Ishikawa (cell line): Measurements from ENCODE around the gene SHQ1.

Experiments used
- CEBPB ChIP-seq: IDR thresholded peaks from 2 replicates; pipeline ENCODE4 v1.6.1; 2012
- CREB1 ChIP-seq: IDR thresholded peaks from 2 replicates; pipeline ENCODE4 v1.6.1; 2012; ENCODE audit warnings: low read depth
- EGR1 ChIP-seq: IDR thresholded peaks from 2 replicates; pipeline ENCODE4 v1.6.1; 2012
- EP300 ChIP-seq: IDR thresholded peaks from 2 replicates; pipeline ENCODE4 v1.6.1; 2012; ENCODE audit warnings: borderline replicate concordance
- FOXM1 ChIP-seq: IDR thresholded peaks from 2 replicates; pipeline ENCODE4 v1.6.1; 2012; ENCODE audit warnings: low read depth, borderline replicate concordance
- MAX ChIP-seq: IDR thresholded peaks from 2 replicates; pipeline ENCODE4 v1.6.1; 2012
- NFIC ChIP-seq: IDR thresholded peaks from 2 replicates; pipeline ENCODE4 v1.6.1; 2012
- RAD21 ChIP-seq: IDR thresholded peaks from 2 replicates; pipeline ENCODE4 v1.6.1; 2012; ENCODE audit warnings: low read depth
- REST ChIP-seq: IDR thresholded peaks from 2 replicates; pipeline ENCODE4 v1.6.1; 2012; ENCODE audit warnings: low read depth, mild to moderate bottlenecking
- TAF1 ChIP-seq: IDR thresholded peaks from 2 replicates; pipeline ENCODE4 v1.6.1; 2012; ENCODE audit warnings: low read depth, mild to moderate bottlenecking
- TCF12 ChIP-seq: IDR thresholded peaks from 2 replicates; pipeline ENCODE4 v1.6.1; 2012; ENCODE audit warnings: low read depth
- TEAD4 ChIP-seq: IDR thresholded peaks from 2 replicates; pipeline ENCODE4 v1.6.1; 2012
- YY1 ChIP-seq: IDR thresholded peaks from 2 replicates; pipeline ENCODE4 v1.6.1; 2012; ENCODE audit warnings: low read depth
- ZBTB7A ChIP-seq: IDR thresholded peaks from 2 replicates; pipeline ENCODE4 v1.6.1; 2012; ENCODE audit warnings: low read depth
- TF ChIP-seq, protein P1 (sequence below): IDR thresholded peaks from 2 replicates; pipeline ENCODE4 v1.6.1; 2012

Gene SHQ1

DNA sequence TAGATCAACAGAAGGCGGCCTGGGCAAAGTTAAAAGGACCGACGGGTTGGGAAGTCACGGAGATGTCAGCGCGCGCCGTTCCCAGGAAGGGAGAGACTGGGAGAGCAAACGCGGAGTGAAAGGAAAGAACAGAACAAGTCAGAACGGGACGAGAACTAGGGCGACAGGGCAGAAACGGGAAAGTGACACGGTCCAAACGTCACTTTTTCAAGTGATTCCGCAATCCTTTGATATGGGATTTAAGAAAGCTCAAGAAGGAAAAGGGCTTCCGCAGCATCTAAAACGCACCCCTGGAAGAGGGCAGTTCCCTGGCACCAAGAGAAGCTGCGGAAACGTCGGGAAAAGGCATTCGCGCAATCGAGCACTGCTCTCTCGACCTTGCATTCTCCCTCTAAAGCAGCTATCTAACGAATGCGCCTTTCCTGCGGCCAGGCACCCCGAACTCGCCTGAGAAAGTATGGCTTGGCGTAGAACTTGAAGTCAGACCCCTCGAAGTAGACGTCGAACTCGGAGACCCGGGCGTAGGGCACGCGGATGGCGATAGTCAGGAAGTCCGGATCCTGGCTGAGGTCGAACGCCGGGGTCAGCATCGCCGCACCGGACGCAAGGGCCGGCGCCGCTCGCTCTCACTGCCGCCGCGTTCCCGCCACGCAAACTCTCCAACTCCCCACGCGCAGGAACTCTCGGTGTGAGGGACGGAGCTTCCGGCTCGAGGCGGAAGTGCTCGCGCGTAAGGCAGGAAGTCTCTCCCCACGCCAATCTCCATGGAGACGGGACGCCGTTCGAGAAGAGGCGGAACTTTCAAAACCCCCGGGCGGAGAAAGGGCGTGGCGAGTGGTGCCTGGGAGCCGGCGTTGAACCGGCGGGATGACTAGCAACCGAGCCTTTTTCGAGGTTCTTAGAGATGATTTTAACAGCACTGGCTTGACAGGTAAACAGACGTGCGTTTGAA is at the start of gene SHQ1:
Gene SHQ1, minus strand, starts transcription at position 695 of the 952 bp plus-strand sequence. Its CDS starts 105 bp downstream, at position 590.
- no peak for TF ChIP-seq CREB1
- TF ChIP-seq RAD21, result no peak
- TF ChIP-seq MAX, result peak; percentile 97
- TF ChIP-seq NFIC, result peak; percentile 16; the same call in 1 of the 2 replicates
- TF ChIP-seq REST, result no peak
- 0 out of 2 replicates have a peak, but pooled peaks have one; percentile 16 for TF ChIP-seq EP300
- peak; percentile 77 for TF ChIP-seq TAF1
- no peak for TF ChIP-seq TCF12
- TF ChIP-seq YY1, result no peak
- TF ChIP-seq, protein P1, sequence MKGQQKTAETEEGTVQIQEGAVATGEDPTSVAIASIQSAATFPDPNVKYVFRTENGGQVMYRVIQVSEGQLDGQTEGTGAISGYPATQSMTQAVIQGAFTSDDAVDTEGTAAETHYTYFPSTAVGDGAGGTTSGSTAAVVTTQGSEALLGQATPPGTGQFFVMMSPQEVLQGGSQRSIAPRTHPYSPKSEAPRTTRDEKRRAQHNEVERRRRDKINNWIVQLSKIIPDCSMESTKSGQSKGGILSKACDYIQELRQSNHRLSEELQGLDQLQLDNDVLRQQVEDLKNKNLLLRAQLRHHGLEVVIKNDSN, result no peak
- TF ChIP-seq CEBPB, result no peak
- no peak for TF ChIP-seq TEAD4
- TF ChIP-seq EGR1, result peak; percentile 48; the same call in 1 of the 2 replicates
- TF ChIP-seq ZBTB7A, result no peak
- TF ChIP-seq FOXM1, result no peak

DNA sequence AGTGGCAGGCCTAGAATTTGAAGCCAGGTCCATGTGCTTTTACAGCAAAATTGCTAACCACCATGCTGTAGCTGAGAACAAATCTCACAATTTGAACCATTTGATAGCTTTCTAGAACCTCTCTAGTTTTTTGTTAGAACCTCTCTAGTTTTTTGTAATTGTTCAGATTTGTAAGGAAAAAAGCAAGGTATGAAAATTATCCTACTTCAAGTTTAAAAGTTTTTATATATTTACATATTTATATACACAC is 49.4 kb upstream of the SHQ1 start:
- no peak for TF ChIP-seq MAX
- no peak for TF ChIP-seq TEAD4
- TF ChIP-seq, protein P1, result no peak
- TF ChIP-seq NFIC, result no peak
- TF ChIP-seq FOXM1, result no peak
- no peak for TF ChIP-seq ZBTB7A
- TF ChIP-seq CEBPB, result no peak
- TF ChIP-seq YY1, result no peak
- TF ChIP-seq EP300, result no peak
- no peak for TF ChIP-seq CREB1
- TF ChIP-seq REST, result no peak

DNA sequence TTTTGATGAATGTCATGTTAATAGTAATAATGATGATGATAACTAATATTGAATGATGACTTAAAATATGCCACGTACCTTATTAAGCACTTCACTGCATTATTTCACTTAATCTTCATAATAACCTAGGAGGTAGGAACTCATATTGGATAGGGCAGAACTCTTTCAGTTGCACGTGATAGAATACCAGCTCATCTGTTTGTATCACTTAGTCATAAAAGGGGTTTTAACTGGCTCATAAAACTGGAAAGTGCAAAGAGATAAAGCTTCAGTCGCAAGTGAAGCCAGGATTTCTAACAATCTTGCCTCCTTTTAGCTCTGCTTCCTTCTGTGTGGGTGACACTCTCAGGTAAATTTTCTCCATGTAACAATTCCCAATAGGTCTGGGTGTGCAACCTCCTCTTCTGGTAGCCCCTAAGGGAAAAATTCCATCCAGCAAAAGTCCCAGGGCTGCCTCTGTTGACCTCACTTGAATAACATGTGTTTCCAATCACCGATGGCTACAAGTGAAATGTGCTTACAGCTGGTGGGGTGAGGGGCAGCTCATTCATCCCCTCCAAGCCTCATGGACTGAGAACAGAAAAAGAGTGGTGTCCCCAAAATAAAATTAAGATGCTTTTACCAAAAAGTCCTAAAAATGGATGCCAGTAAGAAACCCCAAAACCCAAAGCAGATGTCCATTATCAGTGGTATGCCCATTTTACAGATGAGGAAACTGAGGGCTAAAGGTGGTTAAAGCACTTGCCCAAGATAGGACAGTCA is 48.9 kb upstream of the SHQ1 start:
- TF ChIP-seq YY1 (no peak), RAD21 (no peak), EP300 (no peak), REST (no peak), FOXM1 (no peak), TEAD4 (no peak), TCF12 (no peak), NFIC (no peak), CREB1 (no peak), TAF1 (no peak), MAX (no peak), CEBPB (no peak), EGR1 (no peak), ZBTB7A (no peak)
- TF ChIP-seq, protein P1, result no peak
